IPS-NIHi7 (cell line): Measurements from ENCODE around the gene ADAMTS7.
"Not testable (repeated sequence)": the region's sequence is repeated elsewhere in the genome, so short reads cannot be mapped to it uniquely, and the experiment has no call there.

ENCODE experiments used
- DNase-seq: peaks from one replicate; pipeline ENCODE4 v3.0.0; 2012; ENCODE audit warnings: mixed read lengths; ENCODE audit errors: extremely low spot score

Gene ADAMTS7

DNA sequence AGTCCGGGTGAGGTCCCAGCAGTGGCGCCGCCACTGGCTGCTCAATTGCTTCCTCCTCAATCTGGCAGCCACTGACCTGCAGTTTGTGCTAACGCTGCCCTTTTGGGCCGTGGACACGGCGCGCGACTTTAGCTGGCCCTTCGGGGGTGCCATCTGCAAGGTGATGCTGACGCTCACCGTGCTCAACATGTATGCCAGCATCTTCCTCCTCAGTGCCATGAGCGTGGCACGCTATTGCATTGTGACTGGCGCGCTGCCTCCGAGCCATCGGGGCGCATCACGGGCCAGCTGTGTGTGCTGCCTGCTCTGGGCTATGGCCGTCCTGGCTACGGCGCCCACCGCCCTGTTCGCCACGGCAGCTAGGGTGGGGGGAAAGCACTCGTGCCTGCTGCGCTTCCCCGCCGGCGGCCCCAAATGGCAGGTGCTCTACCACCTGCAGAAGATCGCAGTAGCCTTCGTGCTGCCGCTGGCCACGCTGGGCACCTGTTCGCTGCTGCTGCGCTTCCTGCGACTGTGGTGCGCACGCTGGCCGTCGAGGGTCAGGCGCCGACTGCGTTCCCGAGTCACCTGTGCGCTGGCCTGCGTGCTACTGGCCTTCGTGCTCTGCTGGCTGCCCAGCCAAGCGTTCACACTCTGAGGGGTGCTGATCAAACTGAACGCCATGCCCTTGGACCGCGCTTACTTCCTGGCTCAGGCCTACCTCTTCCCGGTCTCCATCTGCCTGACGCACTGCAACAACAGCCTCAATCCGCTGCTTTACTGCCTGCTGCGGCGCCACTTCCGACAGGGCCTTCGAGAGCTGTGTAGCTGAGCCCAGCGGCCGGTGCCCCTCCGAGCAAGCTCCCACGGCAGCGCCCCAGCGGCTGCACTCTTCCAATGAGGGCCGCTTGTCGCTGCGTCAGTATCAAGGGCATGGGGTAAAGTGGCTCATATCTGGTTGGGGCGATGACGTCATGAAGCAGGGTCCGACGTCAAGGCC is 20.3 kb upstream of the ADAMTS7 start:
- DNase-seq = no peak

DNA sequence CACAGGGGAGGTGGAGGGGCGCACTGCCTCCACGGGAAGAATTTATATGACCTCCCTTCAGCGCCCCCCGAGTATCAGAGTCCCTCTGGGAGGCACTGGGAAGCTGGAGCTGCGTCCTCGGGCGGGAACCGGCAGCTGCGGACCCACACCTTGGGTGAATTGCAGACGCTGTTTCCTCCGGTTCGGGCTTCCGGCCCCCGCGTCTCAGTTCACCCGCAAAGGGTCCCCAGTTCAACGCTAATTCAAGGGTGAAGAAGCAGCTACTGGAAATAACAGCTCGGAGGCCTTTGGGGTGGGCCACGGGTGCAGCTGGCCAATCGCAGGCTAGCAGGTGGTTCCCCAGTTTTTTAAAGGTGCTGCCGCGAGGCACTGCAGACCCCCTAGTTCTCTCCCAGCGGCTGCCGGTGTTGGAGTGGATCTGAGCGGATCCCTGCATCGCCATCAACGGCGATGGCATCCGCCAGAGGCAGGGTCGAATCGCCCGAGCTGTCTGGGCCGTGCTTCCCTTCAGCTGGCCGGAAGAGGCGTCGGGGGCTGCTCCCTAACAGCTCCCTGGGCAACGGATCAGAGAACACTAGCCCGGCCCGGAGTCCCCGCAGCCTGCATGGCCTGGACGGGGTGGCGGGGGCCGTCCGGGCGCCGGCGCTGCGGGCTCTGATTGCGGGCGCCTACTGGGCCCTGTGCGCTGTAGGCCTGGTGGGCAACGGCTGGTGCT is 19.4 kb upstream of the ADAMTS7 start:
- DNase-seq = no peak

DNA sequence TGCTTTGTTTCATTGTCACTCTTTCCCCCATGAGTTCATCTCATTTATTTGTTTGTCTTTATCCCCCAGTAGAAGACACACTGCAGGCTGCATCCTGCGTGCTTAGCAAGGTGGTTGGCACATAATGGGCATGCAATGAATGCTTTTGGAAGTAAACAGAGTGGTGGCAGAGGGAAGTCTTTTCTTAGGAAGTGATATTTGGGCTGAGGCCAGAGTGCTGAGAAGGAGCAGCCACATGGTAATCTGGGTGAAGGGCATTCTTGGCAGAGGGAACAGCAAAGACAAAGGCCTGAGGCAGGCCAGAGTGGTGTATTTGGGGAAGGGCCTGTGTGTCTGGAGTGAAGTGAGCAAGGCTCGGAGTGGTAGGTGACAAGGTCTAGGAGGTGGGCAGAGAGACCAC is 17.7 kb upstream of the ADAMTS7 start:
- DNase-seq = no peak

DNA sequence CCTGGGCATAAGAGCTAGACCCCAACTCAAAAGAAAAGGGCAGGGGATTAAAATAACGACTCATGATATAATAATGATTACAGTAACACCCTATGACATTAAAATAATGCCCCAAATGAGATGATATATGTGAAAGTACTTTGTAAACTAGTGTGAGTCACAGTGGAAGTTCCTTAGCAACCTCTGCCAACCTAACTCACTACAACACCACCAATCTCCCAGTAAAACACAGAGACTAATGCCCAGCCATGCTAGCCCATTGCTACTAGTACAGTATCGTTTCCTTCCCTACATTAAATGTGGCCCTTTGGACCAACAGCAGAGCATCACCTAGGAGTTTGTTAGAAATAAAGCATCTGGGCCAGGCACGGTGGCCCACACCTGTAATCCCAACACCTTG is 11.2 kb upstream of the ADAMTS7 start:
- DNase-seq = no peak

DNA sequence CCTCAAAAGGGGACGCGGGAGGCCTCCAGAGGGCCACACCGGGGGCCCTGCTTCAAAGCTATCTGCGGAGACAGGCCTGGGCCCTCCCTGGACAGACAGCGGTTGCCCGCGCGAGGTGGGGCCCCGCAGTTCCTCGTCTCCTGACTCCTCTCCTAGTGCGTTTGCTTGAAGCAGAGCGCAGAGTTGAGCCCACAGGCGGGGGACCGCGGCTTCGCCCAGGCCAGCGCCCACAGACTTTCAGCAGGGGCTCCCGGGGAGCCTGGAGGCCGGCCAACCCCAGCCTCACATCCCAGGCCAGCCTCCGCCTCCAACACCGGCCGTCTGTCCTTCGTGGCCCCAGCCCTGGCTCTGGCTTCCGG is 540 bp upstream of the ADAMTS7 start:
- DNase-seq = no peak

DNA sequence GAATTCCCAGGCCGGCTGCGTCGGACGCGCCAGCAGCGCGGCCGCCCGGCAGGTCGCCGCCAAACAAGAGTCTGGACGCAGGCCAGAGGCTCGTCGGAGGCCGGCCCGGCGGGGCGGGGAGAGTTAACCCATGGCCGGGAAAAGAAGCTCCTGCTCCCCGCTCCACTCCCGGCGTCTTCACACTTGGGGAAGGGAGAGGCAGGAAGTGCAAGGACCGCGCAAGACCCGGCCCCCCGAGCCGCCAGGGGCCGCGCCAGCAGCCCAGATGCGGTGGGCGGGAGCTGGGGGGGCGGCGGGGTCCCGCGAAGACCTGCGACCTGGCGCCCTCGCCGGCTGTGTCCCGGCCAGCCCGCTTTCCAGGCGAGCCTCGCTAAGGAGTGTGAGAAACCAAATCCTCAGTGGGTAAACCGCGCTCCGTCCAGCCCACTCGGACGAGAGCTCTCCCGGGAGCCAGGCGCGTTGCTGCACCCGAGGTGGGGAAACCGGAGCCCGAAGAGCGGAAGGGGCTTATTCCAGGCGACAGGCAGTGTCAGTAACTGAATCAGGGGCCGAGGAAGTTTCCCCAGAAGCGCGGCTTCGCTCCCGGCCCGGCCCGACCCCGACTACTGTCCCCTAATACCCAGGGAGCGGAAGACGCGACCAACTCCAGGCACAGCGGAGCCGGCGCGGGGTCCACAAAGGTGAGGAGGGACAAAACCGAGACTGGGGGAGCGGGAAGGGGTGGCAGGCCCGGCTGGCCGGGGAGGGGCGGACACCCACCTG is 721 bp downstream of the ADAMTS7 start:
- peak; percentile 65 for DNase-seq

DNA sequence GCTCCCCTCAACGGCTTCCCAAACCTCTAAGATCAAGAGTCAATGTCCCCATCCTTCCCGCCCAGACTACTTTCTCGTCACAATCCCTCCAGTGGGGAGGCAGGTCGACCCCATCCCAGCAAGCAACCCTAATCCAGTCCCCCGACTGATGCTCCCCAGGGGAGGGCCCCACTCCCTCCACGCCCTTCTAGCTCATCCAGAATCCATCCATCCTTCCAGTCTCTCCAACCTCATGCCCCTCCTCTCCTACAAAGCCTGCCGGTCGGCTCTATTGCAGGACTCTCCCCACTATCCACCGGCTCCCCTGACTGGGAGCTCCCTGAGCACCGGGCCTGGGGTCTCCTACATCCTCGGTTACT is 1.3 kb downstream of the ADAMTS7 start:
- DNase-seq = no peak

DNA sequence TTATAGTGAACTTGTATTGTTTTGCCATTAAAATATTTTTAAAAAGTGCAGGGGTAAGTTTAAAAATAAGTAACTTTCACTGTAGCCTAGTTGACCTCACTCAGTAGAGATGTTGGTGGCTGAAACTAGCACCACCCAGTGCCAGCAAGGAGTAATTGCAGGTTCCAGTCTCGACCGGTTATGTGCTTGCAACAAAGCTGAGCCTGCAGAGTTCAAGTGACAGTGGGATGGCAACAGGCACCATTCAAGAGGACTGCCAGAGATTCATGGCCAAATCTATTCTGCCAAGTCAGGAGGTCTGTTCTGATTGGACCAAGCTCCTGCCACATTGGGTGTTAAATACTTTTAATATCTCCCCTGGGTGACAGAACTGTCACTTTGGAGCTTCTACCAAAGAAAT is 2.7 kb downstream of the ADAMTS7 start:
- DNase-seq = peak; percentile 75

DNA sequence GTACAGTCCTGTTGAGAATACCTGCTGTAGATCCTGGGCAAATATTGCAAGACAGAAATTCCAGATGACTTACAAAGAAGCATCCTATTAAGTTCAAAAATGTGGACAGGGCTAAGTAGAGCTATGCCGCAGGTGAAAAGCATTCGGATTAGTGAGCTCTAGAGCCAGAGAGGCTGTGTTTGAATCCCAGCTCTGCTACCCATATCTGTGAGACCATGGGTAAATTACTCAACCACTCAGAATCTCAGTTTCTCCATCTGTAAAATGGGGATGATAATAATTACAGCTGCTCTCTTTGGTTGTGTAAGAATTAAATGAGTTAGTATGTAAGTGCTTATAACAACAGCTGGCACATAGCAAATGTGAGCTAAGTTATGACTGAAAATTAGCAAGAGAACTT is 3.9 kb downstream of the ADAMTS7 start:
- DNase-seq = no peak

DNA sequence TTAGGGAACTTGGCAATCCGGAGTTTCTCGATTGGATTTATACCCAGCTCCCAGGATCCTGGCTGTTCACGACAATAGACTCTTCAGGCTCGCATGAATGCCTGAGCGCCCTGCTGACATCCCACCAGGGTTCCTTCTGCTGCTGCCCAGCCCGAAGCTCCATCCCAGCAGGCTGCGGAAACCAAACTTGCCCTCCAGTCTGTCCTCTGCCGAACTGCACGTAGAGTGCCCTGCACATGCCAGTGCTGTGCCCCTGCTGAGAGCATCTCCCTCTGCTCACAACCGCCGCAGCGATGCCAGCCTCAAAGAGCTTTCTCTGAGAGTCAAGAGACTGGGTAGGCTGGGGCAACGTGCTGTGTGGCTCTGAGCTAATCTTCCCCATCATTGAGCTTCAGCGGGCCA is 6.9 kb downstream of the ADAMTS7 start:
- DNase-seq = peak; percentile 38

DNA sequence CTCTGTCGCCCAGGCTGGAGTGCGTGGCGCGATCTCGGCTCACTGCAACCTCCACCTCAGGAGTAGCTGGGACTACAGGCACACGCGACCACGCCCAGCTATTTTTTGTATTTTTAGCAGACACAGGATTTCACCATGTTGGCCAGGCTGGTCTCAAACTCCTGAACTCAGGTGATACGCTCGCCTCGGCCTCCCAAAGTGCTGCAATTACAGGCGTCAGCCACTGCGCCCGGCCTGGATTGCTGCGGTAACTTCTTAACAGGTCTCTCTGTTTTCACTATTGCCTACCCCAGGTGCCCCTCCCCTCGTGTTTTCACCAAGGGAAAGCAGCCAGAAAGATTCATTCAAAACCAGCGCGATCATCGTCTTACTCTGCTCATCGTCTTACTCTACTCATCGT is 10.5 kb downstream of the ADAMTS7 start:
- no peak for DNase-seq

DNA sequence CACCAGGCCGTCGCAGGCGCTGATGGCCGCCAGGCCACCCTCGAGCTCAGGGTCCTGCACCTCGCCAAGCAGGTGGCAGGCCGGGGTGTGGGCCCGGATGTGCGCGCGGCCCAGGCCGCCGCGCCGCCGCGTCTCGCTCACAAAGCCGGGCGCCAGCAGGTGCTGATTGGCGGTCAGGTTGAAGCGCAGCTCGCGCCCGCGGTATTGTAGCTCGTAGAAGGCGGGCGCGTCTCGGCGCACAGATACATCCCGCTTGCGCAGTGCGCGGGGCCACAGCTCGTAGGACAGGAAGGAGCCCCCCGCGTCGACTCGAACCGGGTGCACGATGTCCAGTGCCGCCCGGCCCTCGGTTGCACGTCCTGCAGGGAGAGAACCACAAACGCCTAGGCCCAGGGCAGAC is 11.1 kb downstream of the ADAMTS7 start:
- DNase-seq = no peak

DNA sequence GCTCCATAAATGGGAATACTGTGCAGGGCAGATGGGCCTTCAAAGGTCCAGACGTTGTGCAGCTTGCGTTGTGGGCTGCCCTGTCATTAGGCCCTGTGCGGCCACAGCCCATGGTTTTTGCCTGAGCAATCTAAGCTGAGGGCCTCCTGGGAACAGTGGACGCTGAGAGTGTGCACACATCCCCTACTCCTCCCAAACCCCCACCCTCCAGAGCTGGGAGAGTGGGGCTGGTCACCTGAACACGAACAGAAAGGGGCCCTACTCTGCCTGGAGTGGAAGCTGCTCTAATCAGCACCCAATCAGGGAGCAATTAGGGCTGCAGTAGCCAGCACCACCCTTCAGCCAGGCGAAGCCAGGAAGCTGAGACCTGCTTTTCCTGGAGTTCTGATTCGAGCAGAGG is 12.2 kb downstream of the ADAMTS7 start:
- DNase-seq = not testable (repeated sequence)

DNA sequence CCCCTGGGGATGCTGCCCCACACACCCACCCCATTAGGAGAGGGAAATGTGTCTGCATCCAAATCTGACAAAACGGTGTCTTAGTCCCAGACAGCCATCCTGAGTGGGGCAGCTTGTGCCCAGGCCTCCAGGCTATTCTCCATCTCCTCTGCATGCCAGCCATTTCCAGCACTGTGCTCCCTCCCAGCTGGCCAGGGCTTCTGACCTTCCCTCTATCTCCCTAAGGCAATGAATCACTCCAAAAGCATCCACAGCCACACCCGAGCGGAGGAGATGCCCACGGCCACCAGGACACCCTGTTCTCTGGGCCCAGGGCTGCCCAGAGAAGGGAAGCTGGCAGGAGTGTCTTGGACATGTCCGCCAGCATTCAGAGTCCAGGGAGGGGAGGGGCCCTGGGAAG is 12.9 kb downstream of the ADAMTS7 start:
- not testable (repeated sequence) for DNase-seq

DNA sequence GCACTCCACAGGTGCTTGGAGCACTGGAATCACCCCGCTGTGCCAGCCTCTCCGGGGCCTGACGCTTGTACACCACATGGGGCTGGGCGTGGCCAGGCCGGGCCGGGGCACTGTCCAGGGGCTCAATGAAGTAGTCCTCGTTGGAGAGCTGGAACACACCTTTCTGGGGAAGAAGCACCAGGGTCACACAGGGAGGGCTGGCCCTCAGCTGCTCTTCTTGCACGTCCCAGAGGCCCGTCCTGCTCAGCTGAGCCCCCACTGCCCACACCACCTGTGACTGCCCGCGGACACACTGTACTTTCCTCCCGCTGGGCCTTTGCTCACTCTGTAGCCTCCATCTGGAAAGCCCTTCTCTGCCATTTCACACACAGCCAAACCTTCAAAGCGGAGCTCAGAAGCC is 13.3 kb downstream of the ADAMTS7 start:
- DNase-seq = no peak

DNA sequence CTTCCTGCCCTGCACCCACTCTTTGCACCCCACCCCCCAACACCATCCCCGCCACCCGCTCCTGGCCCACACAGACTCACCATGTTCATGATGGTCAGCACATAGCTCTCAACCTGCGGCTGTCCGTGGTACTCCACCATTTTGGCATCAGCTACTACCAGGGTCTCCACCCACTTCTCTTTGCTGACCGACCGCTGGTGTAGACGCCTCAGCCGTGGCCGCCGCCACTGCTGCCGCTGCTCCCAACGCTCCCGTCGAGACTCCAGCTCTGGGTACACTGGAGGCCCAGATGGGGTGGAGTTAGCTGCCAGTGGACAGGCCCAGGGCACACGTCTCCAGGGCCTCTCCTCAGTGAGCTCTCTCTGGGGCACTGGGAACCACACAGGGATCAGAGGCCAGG is 14.8 kb downstream of the ADAMTS7 start:
- DNase-seq = no peak

DNA sequence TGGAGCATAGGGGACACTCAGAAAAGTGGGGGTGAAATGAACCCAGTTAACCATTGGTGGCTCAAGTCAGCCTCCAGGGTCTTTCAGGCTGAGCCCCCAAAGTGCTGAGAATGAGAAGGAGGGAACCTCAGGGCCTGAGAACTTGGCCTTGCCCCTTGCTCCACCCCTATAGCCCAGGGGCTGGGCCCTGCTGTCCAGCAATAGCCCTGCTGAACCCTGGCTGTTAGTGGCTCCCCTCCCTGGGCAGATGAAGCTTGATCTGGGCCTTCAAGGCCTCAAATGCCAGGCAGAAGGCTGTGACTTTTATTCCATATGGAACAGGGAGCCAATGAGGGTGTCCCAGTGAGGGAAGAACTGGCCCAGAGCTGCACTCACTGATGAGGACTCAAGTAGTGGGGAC is 16.2 kb downstream of the ADAMTS7 start:
- no peak for DNase-seq

DNA sequence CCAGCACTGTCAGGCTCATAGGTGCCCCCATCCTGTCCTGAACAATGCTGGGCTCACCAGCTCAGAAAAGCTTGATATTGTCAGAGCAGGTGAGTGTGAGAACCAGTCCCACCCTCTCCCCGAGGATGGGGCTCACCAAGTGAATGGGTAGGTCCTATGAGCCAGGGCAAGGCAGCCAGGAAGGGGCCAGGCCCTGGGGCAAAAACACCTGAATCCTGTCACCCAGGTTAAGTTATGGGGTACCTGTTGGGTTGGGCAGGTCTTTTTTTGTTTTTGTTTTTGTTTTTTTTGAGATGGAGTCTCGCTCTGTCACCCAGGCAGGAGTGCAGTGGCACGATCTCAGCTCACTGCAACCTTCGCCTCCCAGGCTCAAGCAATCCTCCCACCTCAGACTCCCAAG is 16.8 kb downstream of the ADAMTS7 start:
- not testable (repeated sequence) for DNase-seq

DNA sequence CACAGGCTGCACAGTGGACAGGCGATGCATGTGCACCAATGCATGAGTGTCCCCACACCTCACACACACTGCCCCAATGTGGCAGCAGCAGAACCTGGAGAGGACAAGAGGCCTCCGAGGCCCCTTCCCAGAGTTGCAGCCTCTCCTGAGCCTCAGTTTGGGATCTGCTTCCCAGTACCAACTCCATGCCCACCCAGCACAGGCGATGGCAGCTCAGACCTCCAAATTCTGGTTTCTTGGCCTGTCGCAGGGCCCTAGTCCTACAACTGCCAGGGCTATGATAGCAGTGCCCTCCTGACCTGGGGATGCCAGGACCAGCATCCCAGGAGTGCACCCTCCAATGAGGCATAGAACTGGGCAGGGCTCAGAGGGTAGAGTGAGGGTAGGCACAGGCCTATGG is 19.9 kb downstream of the ADAMTS7 start:
- DNase-seq = no peak

DNA sequence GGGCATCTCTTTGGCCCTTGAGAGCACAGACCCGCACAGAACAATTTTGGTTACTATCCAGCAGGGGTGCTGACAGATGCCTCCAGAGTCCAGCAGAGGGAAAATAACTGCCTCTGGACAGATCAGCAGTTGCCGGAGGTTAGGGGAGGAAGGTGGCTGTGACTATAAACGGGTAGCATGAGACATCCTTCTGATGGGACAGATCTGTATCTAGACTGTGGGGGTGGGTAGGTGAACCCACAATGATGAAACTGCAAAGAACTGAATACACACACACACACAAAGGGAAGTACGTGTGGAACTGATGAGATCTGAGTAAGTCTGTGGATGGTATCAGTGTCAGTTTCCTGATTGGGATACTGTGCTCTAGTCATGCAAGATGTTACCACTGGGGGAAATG is 21.2 kb downstream of the ADAMTS7 start:
- DNase-seq = no peak

DNA sequence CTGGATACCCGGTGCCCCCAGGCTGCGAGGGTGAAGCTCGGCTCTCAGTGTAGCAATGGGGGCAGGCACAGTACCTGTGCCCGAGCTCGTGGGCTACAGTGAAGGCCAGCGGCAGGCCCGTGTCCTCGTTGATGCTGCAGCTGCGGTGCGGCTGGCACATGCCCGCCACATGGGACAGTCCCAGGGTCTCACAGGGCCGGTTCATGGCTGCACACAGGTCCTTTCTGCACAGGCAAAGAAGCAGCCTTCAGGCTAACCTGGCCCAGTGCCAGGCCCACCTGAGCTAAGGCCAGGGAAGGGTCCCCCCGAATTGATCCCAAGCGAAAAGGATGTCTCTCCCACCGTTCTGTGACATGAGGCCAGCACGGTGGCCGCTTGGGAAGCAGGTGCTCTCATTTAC is 21.6 kb downstream of the ADAMTS7 start:
- no peak for DNase-seq

DNA sequence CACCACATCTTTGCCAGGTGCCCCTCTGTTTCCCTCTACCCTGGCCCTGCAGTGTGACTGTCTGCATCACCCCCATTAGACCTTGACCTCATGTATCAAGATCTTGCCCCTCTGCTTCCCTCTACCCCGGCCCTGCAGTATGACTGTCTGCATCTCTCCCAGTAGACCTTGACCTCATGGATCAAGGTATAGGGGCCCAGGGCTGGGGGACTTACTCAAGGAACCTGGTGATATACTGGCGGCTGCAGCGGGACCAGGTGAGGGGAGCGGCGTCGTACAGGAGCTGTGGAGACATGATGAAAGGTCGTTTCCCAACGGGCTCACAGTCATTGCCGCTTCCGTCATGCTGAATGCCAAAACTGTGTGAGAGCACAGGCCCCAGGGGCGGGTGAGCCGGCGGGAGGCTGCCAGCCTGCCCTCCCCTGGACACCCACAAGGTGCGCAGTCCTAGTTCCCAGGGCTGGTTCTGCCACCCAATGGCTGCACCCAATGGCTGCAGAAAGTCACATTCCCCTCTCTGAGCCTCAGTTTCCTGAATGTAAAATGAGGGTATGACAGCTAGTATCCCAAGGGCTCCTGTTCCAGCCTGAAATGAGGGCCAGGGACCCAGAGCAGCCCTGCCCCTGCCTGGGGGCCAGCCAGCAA is 23.1 kb downstream of the ADAMTS7 start:
- DNase-seq = no peak
